GM12878 (cell line): Measurements from ENCODE around the gene ALPP. TPM values are rescaled to one million over a fixed set of nuclear protein-coding genes. Genes with fewer than 3 reads are reported as not detected.

ENCODE experiments used
- ATAC-seq: fragments of 200-7000 bp; cut with Tn5 transposase; 3 replicates; pipeline ENCODE4 v1.9.1; 2020; ENCODE audit warnings: mild to moderate bottlenecking, moderate library complexity
- BruUV-seq: library from RNA; stranded (reverse); fragments of 400-500 nt; replicated peaks from 2 replicates; lab custom pipeline; 2021; lab: Mats Ljungman, UMichigan
- CTCF ChIA-PET: fragments of 300-600 bp; sonication (Branson Sonifier 250); formaldehyde crosslinking; extraction: SDS; loops from one replicate; lab custom pipeline; 2021; ENCODE audit warnings: inconsistent platforms; lab: Yijun Ruan, JAX
- POLR2A ChIA-PET: fragments of 350-600 bp; formaldehyde crosslinking; extraction: SDS; loops from one replicate; lab custom pipeline; 2021; ENCODE audit warnings: inconsistent platforms; lab: Charles Lee
- RAD21 ChIA-PET: fragments of 300-600 bp; sonication (Branson Sonifier 250); formaldehyde crosslinking; loops from one replicate; lab custom pipeline; 2023; ENCODE audit warnings: antibody characterized with exemption; ENCODE audit not compliant: unreplicated experiment; lab: Charles Lee
- SMC1A ChIA-PET: fragments of 300-600 bp; sonication (Branson Sonifier 250); formaldehyde crosslinking; loops from one replicate; lab custom pipeline; 2023; ENCODE audit not compliant: unreplicated experiment, uncharacterized antibody; lab: Charles Lee
- DNase-seq: peaks from one replicate; pipeline ENCODE4 v3.0.0-alpha.2; 2011; ENCODE audit warnings: low read depth, low spot score
- FAIRE-seq: peaks from 3 replicates; lab custom pipeline; 2011; peaks lifted over from hg19 to GRCh38; lab: Jason Lieb, UNC
- H2AFZ ChIP-seq: 2 replicates; pipeline ENCODE4 v1.6.0; 2011; ENCODE audit warnings: low read depth, low read length, control low read depth; ENCODE audit not compliant: control insufficient read depth
- H3K27ac ChIP-seq: 2 replicates; pipeline ENCODE4 v1.5.1; 2011; ENCODE audit warnings: control low read depth; ENCODE audit not compliant: control insufficient read depth, insufficient read depth
- H3K27me3 ChIP-seq, 2 experiments: replicated peaks in 1 of 2; 2 replicates each; pipeline versions ENCODE4 v1.6.0 to v1.6.1; 2011; ENCODE audit warnings: low read length in 1 of 2; ENCODE audit not compliant: control insufficient read depth in 2 of 2, insufficient read depth in 2 of 2
- H3K36me3 ChIP-seq, 2 experiments: 2 replicates each; pipeline ENCODE4 v1.5.1; 2011; ENCODE audit warnings: low read length in 1 of 2; ENCODE audit not compliant: control insufficient read depth in 2 of 2, insufficient read depth in 2 of 2
- H3K4me1 ChIP-seq: 2 replicates; pipeline ENCODE4 v1.6.1; 2011; ENCODE audit warnings: mild to moderate bottlenecking, low read length, moderate library complexity, mixed read lengths; ENCODE audit not compliant: control insufficient read depth, insufficient read depth
- H3K4me2 ChIP-seq: 2 replicates; pipeline ENCODE4 v1.6.0; 2011; ENCODE audit warnings: control low read depth; ENCODE audit not compliant: control insufficient read depth, insufficient read depth
- H3K4me3 ChIP-seq: fragments of 200-600 bp; sonication (generic); 2 replicates; pipeline ENCODE4 v1.5.1; 2016
- H3K79me2 ChIP-seq: 2 replicates; pipeline ENCODE4 v1.6.0; 2011; ENCODE audit warnings: low read length; ENCODE audit not compliant: control insufficient read depth, insufficient read depth
- H3K9ac ChIP-seq: 2 replicates; pipeline ENCODE4 v1.8.0; 2011; ENCODE audit warnings: low read length, control low read depth, mixed read lengths; ENCODE audit not compliant: control insufficient read depth, insufficient read depth
- H3K9me3 ChIP-seq: replicated peaks from 3 replicates; pipeline ENCODE4 v1.5.1; 2011; ENCODE audit warnings: mild to moderate bottlenecking, low read length; ENCODE audit not compliant: control insufficient read depth, insufficient read depth
- H4K20me1 ChIP-seq: 2 replicates; pipeline ENCODE4 v1.6.0; 2011; ENCODE audit not compliant: control insufficient read depth, insufficient read depth
- ASH2L ChIP-seq: fragments of 300-600, 200-600 bp; sonication (generic); IDR thresholded peaks from 2 replicates; pipeline ENCODE4 v1.6.1; 2017; ENCODE audit warnings: low read depth, mild to moderate bottlenecking, borderline replicate concordance
- EP300 ChIP-seq, 2 experiments: fragments of 150-350 bp in 1 of 2; IDR thresholded peaks; 2 replicates each; pipeline ENCODE4 v1.6.1; 2011 to 2012; ENCODE audit warnings: low read depth in 2 of 2, low read length in 2 of 2, borderline replicate concordance in 1 of 2, improper control_type of control experiment in 1 of 2, inconsistent platforms in 1 of 2; ENCODE audit not compliant: control insufficient read depth in 1 of 2
- ETV6 ChIP-seq, 2 experiments: fragments of 450-650 bp in 1 of 2; IDR thresholded peaks in 1 of 2; conservative IDR thresholded peaks in 1 of 2; 2 replicates each; pipeline ENCODE4 v1.6.1; 2014; ENCODE audit warnings: antibody characterized with exemption in 1 of 2, borderline replicate concordance in 1 of 2, low read depth in 1 of 2, mild to moderate bottlenecking in 1 of 2, moderate library complexity in 1 of 2
- HDAC2 ChIP-seq: fragments of 200-600 bp; sonication (generic); IDR thresholded peaks from 2 replicates; pipeline ENCODE4 v1.6.1; 2017
- IRF5 ChIP-seq: fragments of 450-650 bp; IDR thresholded peaks from 2 replicates; pipeline ENCODE4 v1.6.1; 2017; ENCODE audit warnings: borderline replicate concordance
- KLF5 ChIP-seq: fragments of 450-650 bp; IDR thresholded peaks from 2 replicates; pipeline ENCODE4 v1.6.1; 2014; ENCODE audit warnings: mild to moderate bottlenecking; ENCODE audit not compliant: partially characterized antibody
- MLLT1 ChIP-seq: fragments of 450-650 bp; IDR thresholded peaks from 2 replicates; pipeline ENCODE4 v1.6.1; 2016; ENCODE audit warnings: mild to moderate bottlenecking
- NRF1 ChIP-seq: conservative IDR thresholded peaks from 2 replicates; pipeline ENCODE4 v1.6.1; 2011; ENCODE audit warnings: mild to moderate bottlenecking, low read depth, low read length, improper control_type of control experiment
- RCOR1 ChIP-seq: conservative IDR thresholded peaks from 2 replicates; pipeline ENCODE4 v1.6.1; 2012; ENCODE audit warnings: low read depth, low read length, improper control_type of control experiment
- YY1 ChIP-seq: IDR thresholded peaks from 2 replicates; pipeline ENCODE4 v1.6.1; 2011; ENCODE audit warnings: low read depth, mild to moderate bottlenecking, low read length
- ZNF274 ChIP-seq: IDR thresholded peaks from one replicate; pipeline ENCODE4 v1.8.0; 2011; ENCODE audit not compliant: insufficient read length, insufficient read depth
- WGBS: methylation state at CpG from one replicate; pipeline ENCODE4 v1.1.6; 2016; ENCODE audit warnings: low lambda C conversion rate; ENCODE audit not compliant: insufficient replicate concordance, insufficient coverage; ENCODE audit errors: missing lambda C conversion rate; 5-methylcytosine and 5-hydroxymethylcytosine counted together
- in situ Hi-C: fragments of 300-500 bp; cut with MboI; formaldehyde crosslinking; loops from 9 replicates; pipeline ENCODE4 v1.14.3; 2018; ENCODE audit warnings: mixed read lengths
- intact Hi-C: fragments of 100-400 bp; cut with micrococcal nuclease; formaldehyde crosslinking; loops from one replicate; pipeline ENCODE4 v1.14.2; 2022; ENCODE audit not compliant: unreplicated experiment
- polyA plus RNA-seq, 11 experiments: library from polyadenylated mRNA; depleted of rRNA in 4 of 11; unstranded in 6 of 11; stranded (reverse) in 5 of 11; fragments of >200 nt; fragmentation: Nextera tagmentation in 4 of 11; fragmentation: Illumina TruSeq in 1 of 11; extraction: Ambion mirVana in 4 of 11; extraction: Trizol in 1 of 11; gene quantifications; 1 replicate in 1 of 11; 2 replicates in 10 of 11; pipeline versions ENCODE4 v1.2.1 to v1.2.3, GENCODE V29; 2011 to 2016; ENCODE audit warnings: inconsistent platforms in 2 of 11, missing spikeins in 2 of 11, low read depth in 1 of 11
- total RNA-seq, 4 experiments: library from RNA; depleted of rRNA in 3 of 4; stranded (reverse); fragments of >200 nt in 3 of 4; fragmentation: Illumina TruSeq in 1 of 4; extraction: Trizol in 1 of 4; gene quantifications; 2 replicates each; pipeline versions ENCODE4 v1.2.1 to v1.2.3, GENCODE V29; 2013 to 2021
- TF ChIP-seq, protein P1 (sequence below): fragments of 150-350 bp; IDR thresholded peaks from 2 replicates; pipeline ENCODE4 v1.6.1; 2016; ENCODE audit warnings: low read depth, low read length
- TF ChIP-seq, protein P2 (sequence below): fragments of 450-650 bp; IDR thresholded peaks from 2 replicates; pipeline ENCODE4 v1.6.1; 2017; ENCODE audit warnings: antibody characterized with exemption, mild to moderate bottlenecking, moderate library complexity

The ALPP gene
- total and polyA plus RNA-seq, 10 of the 15 experiments (the other 5 are each of a cell fraction or from before 2014, with no cell fraction given): 0.21 TPM; not detected in 9

GRCh38 chr2:232385660-232386489 lies 7.3 kb downstream of the ALPP start (continued):
- no peak for TF ChIP-seq IRF5
- no peak for TF ChIP-seq MLLT1

- FAIRE-seq (no peak), ATAC-seq (no peak), DNase-seq (no peak)
- no peaks in the 10 kb centered on the region for H3K9me3 ChIP-seq
- H3K4me1 ChIP-seq: no peaks in the 10 kb centered on the region
- no peaks in the 10 kb centered on the region for H3K79me2 ChIP-seq
- 83% methylated on average over 21 of the region's 23 CpGs for WGBS
- CTCF ChIA-PET: no interaction called here
- H3K27ac ChIP-seq: no peak overlapping the region
- intact Hi-C loops (no loop called here), in situ Hi-C loops (no loop called here)
- BruUV-seq: no TSS peak
- RAD21 ChIA-PET: no interaction called here
- no peak overlapping the region for H3K9ac ChIP-seq
- no peaks in the 10 kb centered on the region for H4K20me1 ChIP-seq
- H3K4me3 ChIP-seq: no peak overlapping the region
- peaks cover 0 to 7% of the 10 kb centered on the region in 2 experiments; a peak in 2 of 4 replicates for H3K27me3 ChIP-seq
- SMC1A ChIA-PET: no interaction called here
- POLR2A ChIA-PET: no interaction called here
- no peaks in the 10 kb centered on the region for H3K36me3 ChIP-seq
- no peak overlapping the region for H2AFZ ChIP-seq
- no peak overlapping the region for H3K4me2 ChIP-seq
- TF ChIP-seq YY1 (no peak), ASH2L (no peak), NRF1 (no peak), ETV6 (conservative IDR thresholded peaks at IDR 0.05 in 1 of 2, IDR thresholded peaks at IDR 0.05 in 1 of 2; ENCODE audit: borderline replicate concordance in 1 of 2, low read depth in 1 of 2) (no peak), HDAC2 (no peak), RCOR1 (no peak), KLF5 (no peak), ZNF274 (no peak), EP300 (IDR thresholded peaks at IDR 0.05; ENCODE audit: borderline replicate concordance in 1 of 2, control insufficient read depth in 1 of 2, low read depth in 2 of 2, low read length in 2 of 2) (no peak)
- TF ChIP-seq, protein P1, sequence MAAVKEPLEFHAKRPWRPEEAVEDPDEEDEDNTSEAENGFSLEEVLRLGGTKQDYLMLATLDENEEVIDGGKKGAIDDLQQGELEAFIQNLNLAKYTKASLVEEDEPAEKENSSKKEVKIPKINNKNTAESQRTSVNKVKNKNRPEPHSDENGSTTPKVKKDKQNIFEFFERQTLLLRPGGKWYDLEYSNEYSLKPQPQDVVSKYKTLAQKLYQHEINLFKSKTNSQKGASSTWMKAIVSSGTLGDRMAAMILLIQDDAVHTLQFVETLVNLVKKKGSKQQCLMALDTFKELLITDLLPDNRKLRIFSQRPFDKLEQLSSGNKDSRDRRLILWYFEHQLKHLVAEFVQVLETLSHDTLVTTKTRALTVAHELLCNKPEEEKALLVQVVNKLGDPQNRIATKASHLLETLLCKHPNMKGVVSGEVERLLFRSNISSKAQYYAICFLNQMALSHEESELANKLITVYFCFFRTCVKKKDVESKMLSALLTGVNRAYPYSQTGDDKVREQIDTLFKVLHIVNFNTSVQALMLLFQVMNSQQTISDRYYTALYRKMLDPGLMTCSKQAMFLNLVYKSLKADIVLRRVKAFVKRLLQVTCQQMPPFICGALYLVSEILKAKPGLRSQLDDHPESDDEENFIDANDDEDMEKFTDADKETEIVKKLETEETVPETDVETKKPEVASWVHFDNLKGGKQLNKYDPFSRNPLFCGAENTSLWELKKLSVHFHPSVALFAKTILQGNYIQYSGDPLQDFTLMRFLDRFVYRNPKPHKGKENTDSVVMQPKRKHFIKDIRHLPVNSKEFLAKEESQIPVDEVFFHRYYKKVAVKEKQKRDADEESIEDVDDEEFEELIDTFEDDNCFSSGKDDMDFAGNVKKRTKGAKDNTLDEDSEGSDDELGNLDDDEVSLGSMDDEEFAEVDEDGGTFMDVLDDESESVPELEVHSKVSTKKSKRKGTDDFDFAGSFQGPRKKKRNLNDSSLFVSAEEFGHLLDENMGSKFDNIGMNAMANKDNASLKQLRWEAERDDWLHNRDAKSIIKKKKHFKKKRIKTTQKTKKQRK: no peak
- TF ChIP-seq, protein P2, sequence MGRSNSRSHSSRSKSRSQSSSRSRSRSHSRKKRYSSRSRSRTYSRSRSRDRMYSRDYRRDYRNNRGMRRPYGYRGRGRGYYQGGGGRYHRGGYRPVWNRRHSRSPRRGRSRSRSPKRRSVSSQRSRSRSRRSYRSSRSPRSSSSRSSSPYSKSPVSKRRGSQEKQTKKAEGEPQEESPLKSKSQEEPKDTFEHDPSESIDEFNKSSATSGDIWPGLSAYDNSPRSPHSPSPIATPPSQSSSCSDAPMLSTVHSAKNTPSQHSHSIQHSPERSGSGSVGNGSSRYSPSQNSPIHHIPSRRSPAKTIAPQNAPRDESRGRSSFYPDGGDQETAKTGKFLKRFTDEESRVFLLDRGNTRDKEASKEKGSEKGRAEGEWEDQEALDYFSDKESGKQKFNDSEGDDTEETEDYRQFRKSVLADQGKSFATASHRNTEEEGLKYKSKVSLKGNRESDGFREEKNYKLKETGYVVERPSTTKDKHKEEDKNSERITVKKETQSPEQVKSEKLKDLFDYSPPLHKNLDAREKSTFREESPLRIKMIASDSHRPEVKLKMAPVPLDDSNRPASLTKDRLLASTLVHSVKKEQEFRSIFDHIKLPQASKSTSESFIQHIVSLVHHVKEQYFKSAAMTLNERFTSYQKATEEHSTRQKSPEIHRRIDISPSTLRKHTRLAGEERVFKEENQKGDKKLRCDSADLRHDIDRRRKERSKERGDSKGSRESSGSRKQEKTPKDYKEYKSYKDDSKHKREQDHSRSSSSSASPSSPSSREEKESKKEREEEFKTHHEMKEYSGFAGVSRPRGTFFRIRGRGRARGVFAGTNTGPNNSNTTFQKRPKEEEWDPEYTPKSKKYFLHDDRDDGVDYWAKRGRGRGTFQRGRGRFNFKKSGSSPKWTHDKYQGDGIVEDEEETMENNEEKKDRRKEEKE: no peak
Observed at GRCh38 chr2:232386490-232386739, 7.9 kb downstream of the ALPP start.
